Endodermal cell (in vitro differentiated cells): ENCODE results near the gene THYN1. TPM values are rescaled to one million over a fixed set of nuclear protein-coding genes. Genes with fewer than 3 reads are reported as not detected.

ENCODE experiments used
- DNase-seq: peaks from one replicate; pipeline ENCODE4 v3.0.0-alpha.2; 2017
- H3K27ac ChIP-seq: 2 replicates; pipeline ENCODE4 v1.5.1; 2013; ENCODE audit warnings: mild to moderate bottlenecking, low read depth, low read length, moderate library complexity
- H3K27me3 ChIP-seq: 2 replicates; pipeline ENCODE4 v1.6.1; 2013; ENCODE audit warnings: mild to moderate bottlenecking, low read length, moderate library complexity; ENCODE audit not compliant: insufficient read depth, control insufficient read depth, poor library complexity, severe bottlenecking
- H3K36me3 ChIP-seq: 2 replicates; pipeline ENCODE4 v1.7.0; 2013; ENCODE audit warnings: mild to moderate bottlenecking, low read length, moderate library complexity; ENCODE audit not compliant: control insufficient read depth, insufficient read depth
- H3K4me1 ChIP-seq: one replicate; pipeline ENCODE4 v1.7.0; 2013; ENCODE audit warnings: low read length; ENCODE audit not compliant: control insufficient read depth, insufficient read depth
- H3K4me3 ChIP-seq: 2 replicates; pipeline ENCODE4 v1.5.1; 2013; ENCODE audit warnings: mild to moderate bottlenecking, low read length, moderate library complexity
- H3K9ac ChIP-seq: 2 replicates; pipeline ENCODE4 v1.6.1; 2013; ENCODE audit warnings: mild to moderate bottlenecking, low read length, moderate library complexity; ENCODE audit not compliant: poor library complexity, severe bottlenecking; ENCODE audit errors: extremely low read depth
- H3K9me3 ChIP-seq: 2 replicates; pipeline ENCODE4 v1.6.1; 2013; ENCODE audit warnings: mild to moderate bottlenecking, low read length, moderate library complexity; ENCODE audit not compliant: control insufficient read depth
- H3K27ac Mint-ChIP-seq: 2 replicates; pipeline ENCODE4 v1.8.0; 2020; ENCODE audit warnings: mixed read lengths
- H3K27me3 Mint-ChIP-seq: 2 replicates; pipeline ENCODE4 v1.8.0; 2021; ENCODE audit warnings: mild to moderate bottlenecking, mixed read lengths; ENCODE audit not compliant: insufficient read depth
- H3K36me3 Mint-ChIP-seq: 2 replicates; pipeline ENCODE4 v1.8.0; 2020; ENCODE audit warnings: low read depth, mixed read lengths
- H3K4me1 Mint-ChIP-seq: 2 replicates; pipeline ENCODE4 v1.8.0; 2020; ENCODE audit warnings: mixed read lengths
- H3K4me3 Mint-ChIP-seq: 2 replicates; pipeline ENCODE4 v1.8.0; 2020; ENCODE audit warnings: mild to moderate bottlenecking, moderate library complexity, mixed read lengths
- H3K9me3 Mint-ChIP-seq: 2 replicates; pipeline ENCODE4 v1.8.0; 2020; ENCODE audit warnings: mild to moderate bottlenecking, mixed read lengths
- WGBS, 2 experiments: methylation state at CpG; one replicate each; pipeline versions ENCODE4 v1.1.5 to v1.1.7; 2013; ENCODE audit warnings: missing lambda C conversion rate in 2 of 2, mixed read lengths in 1 of 2; ENCODE audit not compliant: insufficient coverage in 1 of 2, insufficient read length in 1 of 2; 5-methylcytosine and 5-hydroxymethylcytosine counted together
- total RNA-seq, 2 donors: library from RNA; stranded (reverse); fragmentation: NEBNext Ultra II Directional in 1 of 2; extraction: Animal tissue kit (Norgen Biotek cat#: 25700) in 1 of 2; gene quantifications; 2 replicates in 1 of 2; 3 replicates in 1 of 2; pipeline ENCODE4 v1.2.1, GENCODE V29; 2021
- TF ChIP-seq, protein P1 (sequence below): fragments of 200-600 bp; sonication (generic); conservative IDR thresholded peaks from 2 replicates; pipeline ENCODE4 v1.5.0; 2021; ENCODE audit warnings: antibody characterized with exemption, mild to moderate bottlenecking

Gene THYN1
- total RNA-seq, 2 donors from 2014 or later = 61.3 to 81.6 TPM

DNA sequence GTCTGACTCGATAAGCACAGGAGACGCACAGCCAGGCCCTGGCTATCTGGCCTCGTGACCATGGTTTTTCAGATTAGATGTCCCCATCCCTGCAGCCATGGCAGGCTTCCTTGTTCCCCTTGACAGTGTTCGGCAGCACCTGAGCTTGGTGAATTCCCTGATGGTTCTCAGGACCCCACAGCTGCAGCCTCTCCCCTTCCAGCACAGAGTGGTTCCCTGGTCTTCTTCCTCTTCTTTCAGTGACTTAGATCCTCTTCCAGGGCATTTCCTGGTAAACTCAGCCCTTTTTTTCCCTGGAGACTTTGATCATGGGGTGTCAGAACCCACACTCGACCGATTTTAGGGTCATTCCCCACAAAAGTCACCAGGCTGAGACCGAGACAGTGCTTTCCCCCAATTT lies 37.5 kb upstream of the THYN1 start:
- Histone ChIP-seq H3K9me3 (no peaks in the 10 kb centered on the region), H3K36me3 (no peaks in the 10 kb centered on the region), H3K4me1 (no peaks in the 10 kb centered on the region), H3K27ac (no peak overlapping the region), H3K4me3 (no peak overlapping the region), H3K27me3 (no peaks in the 10 kb centered on the region), H3K9ac (no peak overlapping the region)
- no peaks in the 10 kb centered on the region for H3K36me3 Mint-ChIP-seq
- no peak overlapping the region for H3K4me3 Mint-ChIP-seq
- WGBS, 2 experiments = 92 to 97% methylated on average over 4 to 7 of the region's 7 CpGs
- TF ChIP-seq, protein P1, sequence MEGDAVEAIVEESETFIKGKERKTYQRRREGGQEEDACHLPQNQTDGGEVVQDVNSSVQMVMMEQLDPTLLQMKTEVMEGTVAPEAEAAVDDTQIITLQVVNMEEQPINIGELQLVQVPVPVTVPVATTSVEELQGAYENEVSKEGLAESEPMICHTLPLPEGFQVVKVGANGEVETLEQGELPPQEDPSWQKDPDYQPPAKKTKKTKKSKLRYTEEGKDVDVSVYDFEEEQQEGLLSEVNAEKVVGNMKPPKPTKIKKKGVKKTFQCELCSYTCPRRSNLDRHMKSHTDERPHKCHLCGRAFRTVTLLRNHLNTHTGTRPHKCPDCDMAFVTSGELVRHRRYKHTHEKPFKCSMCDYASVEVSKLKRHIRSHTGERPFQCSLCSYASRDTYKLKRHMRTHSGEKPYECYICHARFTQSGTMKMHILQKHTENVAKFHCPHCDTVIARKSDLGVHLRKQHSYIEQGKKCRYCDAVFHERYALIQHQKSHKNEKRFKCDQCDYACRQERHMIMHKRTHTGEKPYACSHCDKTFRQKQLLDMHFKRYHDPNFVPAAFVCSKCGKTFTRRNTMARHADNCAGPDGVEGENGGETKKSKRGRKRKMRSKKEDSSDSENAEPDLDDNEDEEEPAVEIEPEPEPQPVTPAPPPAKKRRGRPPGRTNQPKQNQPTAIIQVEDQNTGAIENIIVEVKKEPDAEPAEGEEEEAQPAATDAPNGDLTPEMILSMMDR = no peak
- no peaks in the 10 kb centered on the region for H3K4me1 Mint-ChIP-seq
- H3K27ac Mint-ChIP-seq = no peak overlapping the region
- no peaks in the 10 kb centered on the region for H3K27me3 Mint-ChIP-seq
- H3K9me3 Mint-ChIP-seq = no peaks in the 10 kb centered on the region
- no peak for DNase-seq

DNA sequence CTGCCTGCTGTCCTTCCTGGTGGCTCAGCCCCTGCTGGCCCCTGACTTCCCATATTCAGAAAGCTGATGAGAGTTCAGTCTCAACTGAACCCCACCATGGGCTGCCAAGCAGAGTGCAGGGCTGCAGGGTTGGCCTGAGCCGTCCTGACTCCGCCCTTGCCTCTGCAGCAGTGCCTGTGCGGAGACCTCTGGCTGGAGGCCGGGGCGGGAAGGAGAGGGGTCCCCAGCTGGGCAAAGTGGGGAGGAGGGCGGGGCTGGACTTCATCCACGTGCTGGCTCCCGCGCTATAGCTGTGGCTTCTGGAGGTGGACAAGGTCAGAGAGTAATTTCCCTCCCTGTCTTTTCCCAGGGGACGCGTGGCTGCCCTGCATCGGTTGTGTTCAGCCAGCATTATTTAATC lies 36.6 kb upstream of the THYN1 start:
- no peak overlapping the region for H3K9ac ChIP-seq
- no peaks in the 10 kb centered on the region for H3K4me1 Mint-ChIP-seq
- no peaks in the 10 kb centered on the region for H3K27me3 Mint-ChIP-seq
- TF ChIP-seq, protein P1 = no peak
- no peaks in the 10 kb centered on the region for H3K4me1 ChIP-seq
- no peaks in the 10 kb centered on the region for H3K36me3 ChIP-seq
- DNase-seq = no peak
- no peaks in the 10 kb centered on the region for H3K36me3 Mint-ChIP-seq
- no peak overlapping the region for H3K27ac Mint-ChIP-seq
- no peaks in the 10 kb centered on the region for H3K9me3 Mint-ChIP-seq
- H3K4me3 Mint-ChIP-seq = no peak overlapping the region
- H3K4me3 ChIP-seq = no peak overlapping the region
- WGBS, 2 experiments = 68 to 76% methylated on average over 3 to 12 of the region's 12 CpGs
- H3K27ac ChIP-seq = no peak overlapping the region
- no peaks in the 10 kb centered on the region for H3K27me3 ChIP-seq
- H3K9me3 ChIP-seq = no peaks in the 10 kb centered on the region

DNA sequence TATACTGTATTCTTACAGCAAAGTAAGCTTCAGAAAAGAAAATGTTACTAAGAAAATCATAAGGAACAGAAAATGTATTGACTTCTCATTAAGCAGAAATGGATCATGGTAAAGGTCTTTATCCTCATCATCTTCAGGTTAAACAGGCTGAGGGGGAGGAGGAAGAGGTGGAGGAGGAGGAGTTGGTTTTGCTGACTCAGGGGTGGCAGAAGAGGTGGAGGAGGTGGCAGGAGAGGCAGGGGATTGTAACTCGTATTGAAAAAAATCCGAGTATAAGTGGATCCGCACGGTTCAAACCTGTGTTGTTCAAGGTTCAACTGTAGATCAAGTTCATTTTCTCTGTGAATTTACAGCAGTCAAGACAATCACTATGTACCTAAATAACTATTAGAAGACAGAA lies 36.0 kb upstream of the THYN1 start:
- no peak overlapping the region for H3K4me3 ChIP-seq
- TF ChIP-seq, protein P1 = no peak
- WGBS, 2 experiments = 89 to 100% methylated on average over 1 to 4 of the region's 4 CpGs
- Mint-ChIP-seq H3K4me1 (no peaks in the 10 kb centered on the region), H3K4me3 (no peak overlapping the region), H3K27ac (no peak overlapping the region), H3K9me3 (no peaks in the 10 kb centered on the region), H3K36me3 (no peaks in the 10 kb centered on the region), H3K27me3 (no peaks in the 10 kb centered on the region)
- H3K4me1 ChIP-seq = no peaks in the 10 kb centered on the region
- no peaks in the 10 kb centered on the region for H3K27me3 ChIP-seq
- H3K9me3 ChIP-seq = no peaks in the 10 kb centered on the region
- no peak overlapping the region for H3K9ac ChIP-seq
- no peak overlapping the region for H3K27ac ChIP-seq
- no peaks in the 10 kb centered on the region for H3K36me3 ChIP-seq
- no peak for DNase-seq
